ENCODE measurements around the gene KCND1.

The KCND1 gene

DNA sequence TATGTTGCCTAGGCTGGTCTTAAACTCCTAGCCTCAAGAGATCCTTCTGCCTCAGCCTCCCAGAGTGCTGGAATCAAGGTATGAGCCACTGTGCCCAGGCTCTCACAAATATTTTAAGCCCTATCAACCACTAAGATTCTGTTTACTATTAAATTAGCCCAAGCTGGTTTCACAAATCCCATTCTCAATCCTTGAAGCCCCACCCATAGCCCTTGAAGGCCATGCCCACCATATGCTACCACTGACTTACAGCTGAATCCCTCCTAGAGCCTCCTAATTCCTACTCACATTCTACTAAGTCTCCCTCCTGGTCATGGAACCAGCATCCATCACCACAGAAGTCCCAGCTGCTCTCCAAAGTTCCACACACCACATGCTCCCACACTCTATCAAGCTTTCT, 20.7 kb upstream of the KCND1 start:
- no peaks in the 10 kb centered on the region for H3F3A ChIP-seq (ENCODE audit: insufficient read depth, low read length)
- H3K9me3 ChIP-seq (replicated peaks; ENCODE audit: insufficient read depth, low read length), result no peaks in the 10 kb centered on the region
- no peaks in the 10 kb centered on the region for H3K4me1 ChIP-seq (ENCODE audit: low read length)
- H3K4me3 ChIP-seq (ENCODE audit: low read length), result no peak overlapping the region
- no peaks in the 10 kb centered on the region for H3K27me3 ChIP-seq (replicated peaks; ENCODE audit: insufficient read depth, low read length)
- H3K4me2 ChIP-seq (ENCODE audit: low read depth, low read length), result no peak overlapping the region
- no peak overlapping the region for H3K27ac ChIP-seq (ENCODE audit: low read length)
- DNase-seq, result no peak
- H3K36me3 ChIP-seq (replicated peaks; ENCODE audit: insufficient read depth, low read length), result no peaks in the 10 kb centered on the region
- no peak for TF ChIP-seq EZH2phosphoT487 (IDR thresholded peaks at IDR 0.05; ENCODE audit: low read length)
- TF ChIP-seq EZH2 (optimal IDR thresholded peaks at IDR 0.05; ENCODE audit: low read depth, low read length), result no peak
- TF ChIP-seq, protein P1, sequence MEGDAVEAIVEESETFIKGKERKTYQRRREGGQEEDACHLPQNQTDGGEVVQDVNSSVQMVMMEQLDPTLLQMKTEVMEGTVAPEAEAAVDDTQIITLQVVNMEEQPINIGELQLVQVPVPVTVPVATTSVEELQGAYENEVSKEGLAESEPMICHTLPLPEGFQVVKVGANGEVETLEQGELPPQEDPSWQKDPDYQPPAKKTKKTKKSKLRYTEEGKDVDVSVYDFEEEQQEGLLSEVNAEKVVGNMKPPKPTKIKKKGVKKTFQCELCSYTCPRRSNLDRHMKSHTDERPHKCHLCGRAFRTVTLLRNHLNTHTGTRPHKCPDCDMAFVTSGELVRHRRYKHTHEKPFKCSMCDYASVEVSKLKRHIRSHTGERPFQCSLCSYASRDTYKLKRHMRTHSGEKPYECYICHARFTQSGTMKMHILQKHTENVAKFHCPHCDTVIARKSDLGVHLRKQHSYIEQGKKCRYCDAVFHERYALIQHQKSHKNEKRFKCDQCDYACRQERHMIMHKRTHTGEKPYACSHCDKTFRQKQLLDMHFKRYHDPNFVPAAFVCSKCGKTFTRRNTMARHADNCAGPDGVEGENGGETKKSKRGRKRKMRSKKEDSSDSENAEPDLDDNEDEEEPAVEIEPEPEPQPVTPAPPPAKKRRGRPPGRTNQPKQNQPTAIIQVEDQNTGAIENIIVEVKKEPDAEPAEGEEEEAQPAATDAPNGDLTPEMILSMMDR (IDR thresholded peaks at IDR 0.05; ENCODE audit: low read length), result no peak
- no peaks in the 10 kb centered on the region for H3K79me2 ChIP-seq (ENCODE audit: low read length)
- no peaks in the 10 kb centered on the region for H3K9me2 ChIP-seq (replicated peaks; ENCODE audit: insufficient read depth, low read length)
- no peak overlapping the region for H3K9ac ChIP-seq (ENCODE audit: low read length)
- no peaks in the 10 kb centered on the region for H4K20me1 ChIP-seq (ENCODE audit: insufficient read depth, low read length)
- H2AFZ ChIP-seq (ENCODE audit: low read length), result no peak overlapping the region

DNA sequence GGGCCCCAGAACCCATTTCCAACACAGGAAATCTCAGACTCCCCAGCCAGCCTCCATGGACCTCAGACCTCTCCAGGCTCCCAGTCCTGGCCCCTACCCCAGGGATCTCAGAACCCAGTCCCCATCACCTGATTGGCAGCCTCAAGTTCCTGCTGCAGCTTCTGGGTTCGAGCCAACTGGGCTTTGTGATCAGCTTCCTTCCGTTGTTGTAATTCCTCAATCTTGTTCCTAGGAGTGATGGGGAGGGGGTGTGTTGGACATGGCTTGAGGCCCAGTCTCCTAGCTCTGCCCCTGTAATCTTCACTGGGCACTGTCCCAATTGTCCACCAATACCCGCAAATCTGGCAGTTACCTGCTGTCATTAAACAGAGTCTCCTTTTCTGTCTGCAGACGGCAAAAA, 17.8 kb upstream of the KCND1 start:
- Histone ChIP-seq H2AFZ (ENCODE audit: low read length) (no peak overlapping the region), H3K9me2 (replicated peaks; ENCODE audit: insufficient read depth, low read length) (no peaks in the 10 kb centered on the region), H4K20me1 (ENCODE audit: insufficient read depth, low read length) (no peaks in the 10 kb centered on the region), H3K27ac (ENCODE audit: low read length) (no peak overlapping the region), H3K4me2 (ENCODE audit: low read depth, low read length) (no peak overlapping the region), H3K79me2 (ENCODE audit: low read length) (no peaks in the 10 kb centered on the region), H3K27me3 (replicated peaks; ENCODE audit: insufficient read depth, low read length) (no peaks in the 10 kb centered on the region), H3K4me3 (ENCODE audit: low read length) (no peak overlapping the region), H3K36me3 (replicated peaks; ENCODE audit: insufficient read depth, low read length) (no peaks in the 10 kb centered on the region), H3K9me3 (replicated peaks; ENCODE audit: insufficient read depth, low read length) (no peaks in the 10 kb centered on the region), H3F3A (ENCODE audit: insufficient read depth, low read length) (no peaks in the 10 kb centered on the region), H3K4me1 (ENCODE audit: low read length) (no peaks in the 10 kb centered on the region), H3K9ac (ENCODE audit: low read length) (no peak overlapping the region)
- DNase-seq, result no peak
- TF ChIP-seq, protein P1 (IDR thresholded peaks at IDR 0.05; ENCODE audit: low read length), result no peak
- TF ChIP-seq EZH2 (optimal IDR thresholded peaks at IDR 0.05; ENCODE audit: low read depth, low read length) (no peak), EZH2phosphoT487 (IDR thresholded peaks at IDR 0.05; ENCODE audit: low read length) (no peak)

DNA sequence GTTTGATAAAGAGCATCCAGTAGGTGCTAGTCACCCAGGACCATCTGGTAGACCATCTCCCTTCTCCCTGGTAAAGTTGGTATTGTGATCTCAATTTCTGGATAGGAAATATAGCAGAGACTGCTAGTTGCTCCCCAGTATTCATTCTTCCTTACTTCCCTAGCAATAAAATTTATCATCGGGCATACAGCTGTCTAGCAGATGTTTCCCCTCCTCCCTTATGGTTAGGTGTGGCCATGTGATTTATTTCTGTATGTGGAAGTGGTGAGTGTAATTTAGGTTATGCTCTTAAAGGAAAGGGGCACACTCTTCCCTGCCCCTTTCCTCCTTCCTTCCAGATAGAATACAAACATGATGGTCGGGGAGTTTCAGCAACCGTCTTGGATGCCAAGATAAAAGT, 12.3 kb upstream of the KCND1 start:
- no peaks in the 10 kb centered on the region for H3K9me3 ChIP-seq (replicated peaks; ENCODE audit: insufficient read depth, low read length)
- no peak overlapping the region for H3K27ac ChIP-seq (ENCODE audit: low read length)
- no peaks in the 10 kb centered on the region for H3K79me2 ChIP-seq (ENCODE audit: low read length)
- H3K36me3 ChIP-seq (replicated peaks; ENCODE audit: insufficient read depth, low read length), result no peaks in the 10 kb centered on the region
- H2AFZ ChIP-seq (ENCODE audit: low read length), result no peak overlapping the region
- no peaks in the 10 kb centered on the region for H3K27me3 ChIP-seq (replicated peaks; ENCODE audit: insufficient read depth, low read length)
- no peak for DNase-seq
- no peaks in the 10 kb centered on the region for H3F3A ChIP-seq (ENCODE audit: insufficient read depth, low read length)
- H3K9ac ChIP-seq (ENCODE audit: low read length), result no peak overlapping the region
- H3K4me2 ChIP-seq (ENCODE audit: low read depth, low read length), result no peak overlapping the region
- TF ChIP-seq, protein P1 (IDR thresholded peaks at IDR 0.05; ENCODE audit: low read length), result no peak
- TF ChIP-seq EZH2phosphoT487 (IDR thresholded peaks at IDR 0.05; ENCODE audit: low read length) (no peak), EZH2 (optimal IDR thresholded peaks at IDR 0.05; ENCODE audit: low read depth, low read length) (no peak)
- H3K4me1 ChIP-seq (ENCODE audit: low read length), result no peaks in the 10 kb centered on the region
- no peaks in the 10 kb centered on the region for H4K20me1 ChIP-seq (ENCODE audit: insufficient read depth, low read length)
- H3K4me3 ChIP-seq (ENCODE audit: low read length), result no peak overlapping the region
- no peaks in the 10 kb centered on the region for H3K9me2 ChIP-seq (replicated peaks; ENCODE audit: insufficient read depth, low read length)

All from MM.1S (cell line).